Islet of Langerhans (tissue), 1 donor: ENCODE results near the gene TMEM131.
"Not testable (repeated sequence)": the region's sequence is repeated elsewhere in the genome, so short reads cannot be mapped to it uniquely, and the experiment has no call there.

ENCODE experiments used
- FAIRE-seq: peaks from one replicate; lab custom pipeline; 2011; peaks lifted over from hg19 to GRCh38; lab: Jason Lieb, UNC

TMEM131 gene

DNA sequence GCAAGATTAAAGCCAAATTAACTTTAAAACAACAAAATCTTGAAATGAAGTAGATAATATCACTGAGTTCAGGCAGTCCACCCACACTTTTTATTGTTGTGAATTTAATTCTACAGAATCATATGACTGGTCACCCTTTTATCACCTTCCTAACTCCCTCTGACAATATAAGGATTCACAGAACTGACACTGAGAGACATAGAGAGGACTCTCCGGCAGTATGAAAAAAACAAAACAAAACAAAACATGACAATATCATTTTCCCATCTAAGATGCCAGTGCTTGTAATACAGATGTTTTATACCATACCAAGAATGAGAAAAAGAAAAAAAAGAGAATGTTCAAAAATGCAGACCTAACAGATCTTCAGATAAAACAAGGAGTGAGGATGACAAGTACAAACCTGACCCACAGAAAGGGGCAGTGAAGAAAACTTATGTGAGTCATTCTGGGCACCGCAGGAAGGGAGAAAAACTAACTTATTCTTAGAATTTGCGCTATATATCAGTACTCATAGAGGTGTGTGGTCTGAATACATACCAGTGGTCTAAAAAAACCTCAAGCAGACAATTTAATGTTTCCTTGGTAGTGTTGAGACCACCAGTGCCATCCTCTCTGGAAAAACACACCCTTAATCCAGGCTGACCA lies 145.7 kb downstream of the TMEM131 start:
- no peak for FAIRE-seq

DNA sequence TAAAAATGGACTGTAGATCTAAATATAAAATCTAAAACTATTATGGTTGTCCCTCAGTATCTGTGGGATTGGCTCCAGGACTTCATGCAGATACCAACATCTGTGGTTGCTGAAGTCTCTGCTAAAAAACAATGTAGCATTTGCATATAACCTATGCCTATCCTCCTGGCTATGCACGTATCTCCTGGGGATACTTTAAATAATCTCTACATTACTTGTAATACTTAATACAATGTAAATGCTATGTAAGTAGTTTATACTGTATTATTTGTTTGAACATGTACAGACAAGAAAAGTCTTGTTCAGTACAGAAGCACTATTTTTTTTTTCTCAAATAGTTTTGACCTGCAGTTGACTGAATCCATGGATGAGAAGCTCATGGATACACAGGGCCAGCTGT lies 147.4 kb downstream of the TMEM131 start:
- FAIRE-seq = no peak

DNA sequence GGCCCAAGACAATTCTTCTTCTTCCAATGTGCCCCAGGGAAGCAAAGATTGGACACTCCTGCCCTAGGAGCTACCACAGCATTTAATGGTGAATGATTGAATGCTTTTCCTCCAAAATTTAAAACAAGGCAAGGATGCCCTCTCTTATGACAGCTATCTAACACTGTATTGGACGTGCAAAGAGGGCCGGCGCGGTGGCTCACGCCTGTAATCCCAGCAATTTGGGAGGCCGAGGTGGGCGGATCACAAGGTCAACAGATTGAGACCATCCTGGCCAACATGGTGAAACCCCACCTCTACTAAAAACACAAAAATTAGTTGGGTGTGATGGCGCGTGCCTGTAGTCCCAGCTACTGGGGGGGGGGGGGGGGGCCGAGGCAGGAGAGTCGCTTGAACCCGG lies 149.0 kb downstream of the TMEM131 start:
- not testable (repeated sequence) for FAIRE-seq

DNA sequence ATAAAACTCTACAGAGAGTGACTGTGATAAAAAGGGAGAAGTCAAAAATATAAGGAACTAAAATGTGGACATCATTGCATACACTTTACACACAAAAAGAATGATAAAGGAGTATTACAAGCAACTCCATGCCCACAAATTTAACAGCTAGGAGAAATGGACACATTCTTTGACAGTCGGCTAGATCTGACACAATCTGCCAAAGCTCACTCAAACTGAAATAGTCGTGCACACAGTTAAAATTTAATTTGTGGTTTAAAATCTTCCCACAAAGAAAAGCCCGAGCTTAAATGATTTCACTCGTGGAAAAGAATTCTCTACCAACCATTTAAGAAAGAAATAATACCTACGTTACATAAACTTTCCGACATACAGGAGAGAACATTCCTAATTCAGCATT lies 149.9 kb downstream of the TMEM131 start:
- FAIRE-seq = no peak

DNA sequence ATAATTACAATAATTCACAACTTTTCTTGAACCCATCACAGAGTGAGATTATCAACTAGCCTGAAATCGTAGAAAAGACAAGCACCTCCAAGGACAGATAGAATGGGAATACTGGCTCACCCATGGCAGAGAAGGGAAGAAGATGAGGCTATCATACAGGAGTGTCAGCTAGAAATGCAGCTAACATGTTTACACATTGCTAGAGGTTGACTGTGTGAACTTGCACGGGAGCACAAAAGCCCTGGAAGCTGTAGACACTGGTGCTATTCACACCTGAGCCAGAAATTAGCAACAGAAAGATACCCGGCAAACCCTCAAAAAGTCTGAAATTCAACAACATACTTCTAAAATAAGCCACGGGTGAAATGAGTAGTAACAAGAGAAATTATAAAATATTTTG lies 150.6 kb downstream of the TMEM131 start:
- no peak for FAIRE-seq

DNA sequence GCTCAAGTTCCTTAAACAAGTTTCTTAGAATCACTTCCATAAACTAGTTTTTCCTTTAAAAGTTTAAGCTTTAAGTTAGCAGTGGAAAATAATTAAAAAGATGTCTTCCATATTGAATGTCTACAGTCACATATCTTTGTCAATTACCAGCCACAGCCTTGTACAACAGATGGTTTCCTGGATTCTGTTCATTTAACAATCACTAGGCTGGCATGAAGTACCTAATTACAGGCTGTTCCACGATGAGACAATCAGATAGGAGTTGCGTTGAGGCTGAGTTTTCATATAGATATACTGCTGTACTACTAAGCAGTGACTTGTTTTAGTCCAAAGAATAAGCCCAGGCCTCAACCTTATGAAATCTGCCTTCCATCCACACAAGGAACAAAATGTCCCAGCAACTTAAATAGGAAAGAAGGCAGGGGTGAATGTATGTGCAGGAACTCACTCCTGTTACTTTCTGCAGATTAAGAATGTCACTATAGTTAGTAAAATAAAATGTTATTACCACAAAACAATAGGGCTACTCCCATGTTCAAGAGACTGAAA lies 151.4 kb downstream of the TMEM131 start:
- FAIRE-seq = peak; percentile 91

DNA sequence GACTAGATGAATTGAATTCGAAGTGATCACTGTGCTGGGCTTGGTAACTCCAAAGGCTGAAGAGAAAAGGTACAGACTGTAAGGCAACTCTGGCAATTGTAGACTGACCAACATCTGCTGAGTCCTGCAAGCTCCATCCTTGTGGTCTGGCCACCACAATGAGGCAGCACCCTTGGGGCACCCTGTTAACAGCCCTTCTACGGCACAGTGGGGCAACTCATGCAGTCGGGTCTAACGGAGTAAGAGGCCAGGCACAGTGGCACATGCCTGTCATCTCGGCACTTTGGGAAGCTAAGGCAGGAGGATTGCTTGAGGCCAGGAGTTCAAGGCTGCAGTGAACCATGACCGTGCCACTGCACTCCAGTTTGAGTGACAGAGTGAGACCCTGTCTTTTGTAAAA lies 155.6 kb downstream of the TMEM131 start:
- no peak for FAIRE-seq

DNA sequence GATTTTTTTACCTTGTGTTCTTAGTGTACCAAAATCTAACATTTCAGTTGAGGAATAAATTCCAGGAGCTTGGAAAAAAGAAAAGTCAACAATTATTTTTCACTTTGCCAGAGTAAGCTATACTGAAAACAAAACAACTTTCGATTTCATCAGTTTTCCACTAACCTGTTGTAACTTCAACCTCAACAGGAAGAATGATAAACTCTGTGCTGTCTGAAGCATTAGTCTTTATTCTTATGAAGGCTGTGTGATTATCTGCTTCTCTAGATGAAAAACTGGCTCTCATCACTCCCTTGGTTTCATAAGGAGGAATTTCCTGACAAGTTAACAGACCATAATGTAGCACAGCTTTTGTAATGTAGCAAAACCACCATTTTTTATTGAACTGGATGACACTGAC lies 161.1 kb downstream of the TMEM131 start:
- FAIRE-seq = no peak

DNA sequence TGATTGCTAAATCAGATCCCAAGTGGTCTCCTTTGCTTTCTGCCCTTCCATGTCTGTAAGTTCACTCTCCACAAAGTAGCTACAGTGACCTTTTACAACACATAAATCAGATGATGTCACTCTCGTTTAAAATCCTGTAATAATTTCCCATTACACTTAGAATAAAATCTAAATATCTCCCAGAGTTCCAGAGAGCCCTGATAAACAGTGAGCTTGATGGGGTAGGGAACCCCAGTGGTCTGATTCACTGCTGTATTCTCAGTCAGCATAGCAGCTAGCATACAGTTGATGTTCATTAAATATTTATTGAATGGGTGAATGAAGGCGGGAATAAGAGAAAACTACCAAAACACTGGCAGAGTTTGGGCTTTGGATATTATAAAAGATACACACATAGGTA lies 164.6 kb downstream of the TMEM131 start:
- no peak for FAIRE-seq

DNA sequence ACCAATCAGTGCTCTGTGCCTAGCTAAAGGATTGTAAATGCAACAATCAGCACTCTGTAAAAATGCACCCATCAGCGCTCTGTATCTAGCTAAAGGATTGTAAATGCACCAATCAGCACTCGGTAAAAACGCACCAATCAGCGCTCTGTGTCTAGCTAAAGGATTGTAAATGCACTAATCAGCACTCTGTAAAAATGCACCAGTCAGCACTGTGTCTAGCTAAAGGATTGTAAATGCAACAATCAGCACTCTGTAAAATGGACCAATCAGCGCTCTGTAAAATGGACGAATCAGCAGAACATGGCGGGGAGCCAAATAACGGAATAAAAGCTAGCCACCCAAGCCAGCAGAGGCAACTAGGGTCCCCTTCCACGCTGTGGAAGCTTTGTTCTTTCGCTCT lies 166.5 kb downstream of the TMEM131 start:
- not testable (repeated sequence) for FAIRE-seq

DNA sequence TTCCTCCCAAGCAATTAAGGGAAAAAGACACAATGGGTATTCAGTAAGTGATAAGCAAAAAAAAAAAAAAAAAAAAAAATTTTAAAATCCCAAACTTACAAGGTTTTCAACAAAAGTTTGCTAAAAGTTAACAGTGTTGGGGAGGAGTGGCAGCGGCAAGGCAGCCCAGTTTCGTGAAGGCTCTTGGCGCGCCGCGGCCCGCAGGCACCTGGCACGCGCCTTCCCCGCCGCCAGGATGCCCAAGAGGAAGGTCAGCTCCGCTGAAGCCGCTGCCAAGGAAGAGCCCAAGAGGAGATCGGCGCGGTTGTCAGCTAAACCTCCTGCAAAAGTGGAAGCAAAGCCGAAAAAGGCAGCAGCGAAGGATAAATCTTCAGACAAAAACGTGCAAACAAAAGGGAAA lies 168.7 kb downstream of the TMEM131 start:
- not testable (repeated sequence) for FAIRE-seq

DNA sequence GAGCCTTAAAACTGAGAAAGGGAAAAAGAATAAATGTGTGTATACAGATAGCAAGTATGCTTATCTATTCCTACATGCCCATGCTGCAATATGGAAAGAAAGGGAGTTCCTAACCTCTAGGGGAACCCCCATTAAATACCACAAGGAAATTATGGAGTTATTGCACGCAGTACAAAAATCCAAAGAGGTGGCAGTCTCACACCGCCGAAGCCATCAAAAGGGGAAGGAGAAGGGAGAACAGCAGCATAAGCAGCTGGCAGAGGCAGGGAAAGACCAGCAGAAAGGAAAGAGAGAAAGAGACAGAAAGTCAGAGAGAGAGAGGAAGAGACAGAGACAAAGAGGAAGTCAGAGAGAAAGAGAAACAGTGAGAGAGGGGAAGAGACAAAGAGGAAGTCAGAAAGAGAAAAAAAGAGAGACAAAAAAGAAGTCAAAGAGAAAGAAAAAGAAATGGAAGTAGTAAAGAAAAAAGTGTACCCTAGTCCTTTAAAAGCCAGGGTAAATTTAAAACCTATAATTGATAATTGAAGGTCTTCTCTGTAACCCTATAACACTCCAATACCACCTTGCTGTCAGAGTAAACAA lies 169.4 kb downstream of the TMEM131 start:
- not testable (repeated sequence) for FAIRE-seq

DNA sequence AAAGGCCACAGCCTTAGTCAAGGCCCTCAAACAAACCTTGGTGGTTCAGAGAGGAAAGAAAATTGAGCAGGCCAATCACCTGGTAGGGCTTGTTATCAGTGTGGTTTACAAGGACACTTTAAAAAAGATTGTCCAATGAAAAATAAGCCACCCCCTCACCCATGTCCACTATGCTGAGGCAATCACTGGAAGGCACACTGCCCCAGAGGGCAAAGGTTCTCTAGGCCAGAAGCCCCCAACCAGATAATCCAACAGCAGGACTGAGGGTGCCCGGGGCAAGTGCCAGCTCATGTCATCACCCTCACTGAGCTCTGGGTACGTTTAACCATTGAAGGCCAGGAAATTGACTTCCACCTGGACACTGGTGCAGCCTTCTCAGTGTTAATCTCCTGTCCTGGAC lies 171.7 kb downstream of the TMEM131 start:
- not testable (repeated sequence) for FAIRE-seq

DNA sequence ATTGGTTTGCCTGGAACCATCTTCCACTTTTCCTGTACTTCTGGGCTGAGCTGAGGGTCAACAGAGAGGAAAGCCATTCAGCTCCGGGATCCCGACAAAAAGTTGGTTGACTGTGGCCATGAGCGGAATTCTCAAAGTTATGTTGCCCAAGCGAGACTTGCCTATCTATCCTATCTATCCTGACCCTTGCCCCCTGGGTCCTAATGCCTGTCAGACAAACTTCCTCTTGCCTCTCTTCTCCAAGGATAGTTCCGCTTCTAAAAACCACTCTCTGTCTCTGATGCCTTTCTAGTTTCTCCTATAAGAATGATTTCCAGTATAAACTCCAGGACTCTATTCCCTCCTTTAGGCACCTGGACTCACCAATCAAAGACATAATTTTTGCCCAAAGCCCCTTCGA lies 173.9 kb downstream of the TMEM131 start:
- not testable (repeated sequence) for FAIRE-seq

DNA sequence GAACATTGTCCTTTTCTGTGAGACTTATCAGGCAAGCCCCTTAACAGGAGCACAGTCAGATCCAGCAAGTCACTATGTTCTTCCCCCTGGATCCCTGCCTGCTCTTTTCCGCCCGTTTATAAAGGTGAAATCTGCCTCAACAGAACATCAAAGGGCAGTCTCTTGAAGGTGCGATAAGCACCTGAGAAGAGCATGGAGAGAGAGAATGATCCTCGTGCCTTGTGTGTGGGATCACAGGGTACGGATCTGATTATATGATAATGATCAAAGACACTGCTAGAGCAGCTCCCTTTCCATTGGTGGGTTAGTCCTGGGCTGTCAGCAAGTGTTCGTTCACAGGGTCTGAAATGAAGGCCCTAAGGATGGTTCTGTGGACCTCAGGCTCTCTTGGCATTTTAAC lies 176.0 kb downstream of the TMEM131 start:
- no peak for FAIRE-seq

DNA sequence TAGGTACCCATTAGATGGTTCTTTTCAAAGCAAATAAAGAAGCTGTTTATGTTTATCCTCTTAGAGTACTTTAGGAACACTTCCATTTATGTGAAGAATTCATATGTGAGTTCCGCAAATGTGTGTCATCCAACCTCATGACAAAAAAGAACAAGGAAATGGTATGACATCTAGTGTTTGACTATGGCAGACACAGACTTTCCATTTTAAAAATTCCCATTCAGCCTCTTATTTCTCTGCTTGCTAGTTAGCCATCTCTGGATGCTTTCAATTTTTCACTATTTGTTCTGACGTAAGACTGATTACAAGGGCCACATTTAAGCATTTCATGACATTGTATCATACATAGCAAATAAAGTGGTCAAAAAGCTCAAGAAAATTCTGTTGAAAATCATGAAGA lies 179.3 kb downstream of the TMEM131 start:
- FAIRE-seq = no peak

DNA sequence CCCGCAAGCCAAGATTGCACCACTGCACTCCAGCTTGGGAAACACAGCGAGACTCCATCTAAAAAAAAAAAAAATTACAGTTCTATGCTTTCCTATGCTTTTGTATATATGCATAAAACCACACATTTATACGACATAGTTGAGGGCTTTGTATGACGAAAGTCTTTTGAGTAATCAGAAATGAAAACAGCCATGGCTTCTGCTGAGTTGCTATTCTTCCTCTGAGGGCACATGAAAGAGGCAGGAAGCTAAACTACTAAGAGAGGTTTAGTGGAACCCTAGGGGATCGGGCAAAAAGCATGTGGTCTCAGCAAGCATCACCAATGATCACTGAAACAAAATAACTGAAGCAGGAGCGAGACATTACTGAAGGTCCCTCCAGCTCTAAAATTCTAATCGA lies 182.8 kb downstream of the TMEM131 start:
- FAIRE-seq = no peak

DNA sequence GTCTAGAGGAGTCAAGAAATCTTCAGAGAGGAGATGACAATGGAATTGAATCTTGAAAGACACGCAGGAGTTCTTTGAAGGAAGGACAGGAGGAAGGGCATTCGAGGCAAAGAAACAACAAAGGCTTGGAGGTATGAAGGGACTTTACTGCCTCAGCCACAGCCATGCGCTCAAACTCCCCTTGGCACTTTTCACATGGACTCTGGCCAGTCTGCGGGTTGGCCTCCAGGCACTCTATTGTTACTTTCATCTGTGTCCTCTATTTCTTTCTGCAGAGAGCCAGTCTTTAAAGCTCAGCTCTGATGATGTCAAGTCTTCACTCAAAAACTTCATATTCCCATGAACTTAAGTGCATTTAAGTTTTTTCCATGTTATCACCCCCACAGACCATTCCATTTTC lies 186.9 kb downstream of the TMEM131 start:
- FAIRE-seq = no peak

DNA sequence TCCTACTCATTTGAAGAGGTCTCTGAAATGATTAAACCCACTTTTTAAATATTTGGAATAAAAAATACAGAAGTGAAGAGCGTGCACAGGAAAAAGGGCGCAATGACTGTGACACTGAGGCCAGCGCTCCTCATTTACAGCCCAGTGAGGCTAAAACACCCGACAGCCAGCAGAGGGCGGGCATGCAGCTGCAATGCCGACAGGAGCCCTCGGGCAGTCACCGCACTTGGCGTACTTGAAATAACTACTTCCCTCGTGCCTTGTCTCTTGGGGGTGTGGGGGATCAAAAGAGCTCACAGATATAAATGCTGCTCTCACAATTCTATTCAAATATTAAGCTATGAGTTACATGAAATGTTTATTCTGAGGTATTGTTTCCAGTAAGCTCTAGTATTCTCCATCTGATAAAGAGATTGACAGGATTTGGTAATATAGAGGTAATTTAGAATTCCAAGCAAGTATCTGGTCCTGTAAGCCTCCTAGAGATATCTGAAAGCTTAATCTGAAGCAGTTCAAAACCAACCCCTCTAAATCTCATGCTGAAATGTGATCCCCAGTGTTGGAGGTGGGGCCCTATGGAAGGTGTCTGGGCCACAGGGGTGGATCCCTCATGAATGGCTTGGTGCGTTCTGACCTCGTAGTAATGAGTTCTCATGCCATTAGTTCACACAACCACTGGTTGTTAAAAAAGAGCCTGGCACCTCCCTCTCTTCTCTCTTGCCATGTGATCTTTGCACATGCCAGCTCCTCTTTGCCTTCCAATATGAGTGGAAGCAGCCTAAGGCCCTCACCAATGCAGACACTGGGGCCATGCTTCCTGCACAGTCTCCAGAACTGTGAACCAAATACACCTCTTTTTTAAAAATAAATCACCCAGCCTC lies 188.8 kb downstream of the TMEM131 start:
- peak; percentile 43 for FAIRE-seq

DNA sequence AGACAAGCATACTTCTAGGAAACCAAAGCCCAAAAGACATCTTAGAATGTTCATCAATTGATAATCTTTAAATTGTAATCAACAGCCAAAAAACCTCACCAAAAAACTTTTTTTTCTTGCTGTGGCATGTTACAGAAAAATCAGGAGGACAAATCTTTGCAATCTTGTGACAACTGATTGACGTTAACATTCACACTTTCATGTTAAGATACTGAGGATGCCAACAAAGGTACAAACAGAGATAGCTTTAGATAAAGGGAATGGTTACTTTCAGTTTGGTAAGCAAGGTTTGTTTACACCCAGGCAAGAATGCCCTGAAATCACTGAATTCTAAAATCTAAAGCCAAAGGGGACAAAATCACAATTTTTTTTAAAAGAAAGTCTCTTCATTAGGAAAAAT lies 190.0 kb downstream of the TMEM131 start:
- FAIRE-seq = no peak

DNA sequence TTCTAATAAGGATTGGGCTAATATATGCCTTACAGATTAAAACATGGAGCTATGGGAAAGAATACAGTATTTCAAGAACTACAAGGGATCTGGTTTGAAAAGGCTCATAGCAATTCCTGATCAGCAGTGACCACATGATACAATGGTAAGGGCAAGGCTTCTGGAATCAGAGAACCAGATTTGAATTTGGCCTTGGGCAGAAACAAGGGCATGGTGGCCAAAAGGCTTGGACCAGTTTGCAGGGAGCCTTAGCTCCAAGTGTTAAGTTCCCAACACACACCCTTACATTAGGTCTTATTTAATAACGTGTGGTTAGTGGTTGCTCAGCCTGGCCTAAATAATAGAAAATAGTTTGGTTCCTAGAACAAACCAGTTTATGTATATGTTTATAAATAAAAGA lies 194.7 kb downstream of the TMEM131 start:
- FAIRE-seq = no peak

DNA sequence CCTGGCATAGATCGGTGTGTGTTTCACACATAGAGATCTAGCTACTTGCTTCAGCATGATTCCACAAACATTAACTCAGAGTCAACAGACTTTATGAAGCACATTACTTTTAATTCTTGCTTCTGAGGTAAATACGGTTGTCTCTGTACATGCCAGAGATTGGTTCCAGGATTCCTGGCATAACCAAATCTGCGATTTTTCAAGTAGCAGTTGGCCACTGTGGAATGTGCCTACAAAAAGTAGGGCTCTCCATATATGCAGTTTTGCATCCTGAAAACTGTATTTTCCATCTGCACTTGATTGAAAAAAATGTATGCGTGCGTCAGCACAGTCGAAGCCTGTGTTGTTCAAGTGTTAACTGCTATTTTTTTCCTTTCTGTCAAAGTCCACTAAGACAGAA lies 197.3 kb downstream of the TMEM131 start:
- FAIRE-seq = no peak

DNA sequence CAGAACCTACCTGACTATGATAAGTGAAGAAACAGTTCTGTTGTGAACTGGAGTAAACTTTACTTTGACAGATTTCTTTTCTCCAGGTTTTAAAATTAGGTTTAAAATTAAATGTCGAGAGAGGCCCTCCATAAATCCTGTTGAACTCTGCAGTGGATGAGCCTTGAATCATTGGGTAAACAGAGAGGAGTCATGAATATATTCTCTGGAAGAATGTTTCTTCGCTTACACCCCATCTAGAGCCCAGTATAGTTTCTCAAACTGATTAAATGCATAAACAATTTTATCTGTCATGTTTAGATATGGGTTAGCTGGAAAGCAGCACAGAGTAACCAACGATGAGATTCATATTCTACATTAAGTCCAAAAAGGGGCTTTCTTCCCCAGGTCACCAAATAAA lies 198.4 kb downstream of the TMEM131 start:
- no peak for FAIRE-seq
